ENCODE results near the gene MSH3.
"Not testable (repeated sequence)": the region's sequence is repeated elsewhere in the genome, so short reads cannot be mapped to it uniquely, and the experiment has no call there.

MSH3 gene

GRCh38 chr5:80659106-80659505 is 4.7 kb downstream of the MSH3 start:
- peak; percentile 36 for DNase-seq

- DNase-seq: not testable (repeated sequence)
Measured at GRCh38 chr5:80660661-80661060, 6.2 kb downstream of the MSH3 start.

DNA sequence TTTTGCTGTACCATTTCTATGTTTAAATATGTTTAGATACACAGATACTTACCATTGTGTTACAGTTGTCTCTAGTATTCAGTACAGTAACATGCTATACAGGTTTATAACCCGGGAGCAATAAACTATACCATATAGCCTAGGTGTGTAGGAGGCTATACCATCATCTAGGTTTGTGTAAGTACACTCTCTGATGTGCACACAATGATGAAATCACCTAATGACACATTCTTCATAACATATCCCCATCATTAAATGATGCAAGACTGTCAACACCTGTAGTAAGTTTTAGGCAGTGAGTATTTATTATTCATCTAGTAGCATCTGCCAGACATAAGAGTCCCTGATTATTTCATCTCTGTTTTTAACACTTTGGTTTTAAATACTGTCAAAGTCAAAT is 7.7 kb downstream of the MSH3 start:
- no peak for DNase-seq

GRCh38 chr5:80665057-80665456 is 10.6 kb downstream of the MSH3 start:
- no peak for DNase-seq

DNA sequence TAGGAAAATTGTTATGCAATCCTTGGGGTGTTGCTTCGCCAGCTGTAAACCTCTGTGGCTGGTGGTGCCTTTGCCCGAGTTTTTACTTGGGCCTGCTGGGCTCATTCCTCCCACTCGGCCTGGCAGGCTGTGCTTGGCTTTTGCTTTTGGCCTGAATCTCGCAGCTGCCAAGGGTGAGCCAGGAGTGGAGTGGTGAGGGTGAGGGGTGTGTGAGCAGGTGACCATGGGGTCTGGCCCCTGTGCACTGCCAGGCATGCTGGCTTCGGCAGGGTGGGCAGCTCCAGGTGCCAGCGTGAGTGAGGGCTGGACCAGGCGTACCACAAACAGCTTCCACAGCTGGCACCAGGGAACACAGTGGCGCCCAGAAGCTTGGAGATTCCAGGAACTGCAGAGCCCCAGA is 12.9 kb downstream of the MSH3 start:
- DNase-seq: no peak

DNA sequence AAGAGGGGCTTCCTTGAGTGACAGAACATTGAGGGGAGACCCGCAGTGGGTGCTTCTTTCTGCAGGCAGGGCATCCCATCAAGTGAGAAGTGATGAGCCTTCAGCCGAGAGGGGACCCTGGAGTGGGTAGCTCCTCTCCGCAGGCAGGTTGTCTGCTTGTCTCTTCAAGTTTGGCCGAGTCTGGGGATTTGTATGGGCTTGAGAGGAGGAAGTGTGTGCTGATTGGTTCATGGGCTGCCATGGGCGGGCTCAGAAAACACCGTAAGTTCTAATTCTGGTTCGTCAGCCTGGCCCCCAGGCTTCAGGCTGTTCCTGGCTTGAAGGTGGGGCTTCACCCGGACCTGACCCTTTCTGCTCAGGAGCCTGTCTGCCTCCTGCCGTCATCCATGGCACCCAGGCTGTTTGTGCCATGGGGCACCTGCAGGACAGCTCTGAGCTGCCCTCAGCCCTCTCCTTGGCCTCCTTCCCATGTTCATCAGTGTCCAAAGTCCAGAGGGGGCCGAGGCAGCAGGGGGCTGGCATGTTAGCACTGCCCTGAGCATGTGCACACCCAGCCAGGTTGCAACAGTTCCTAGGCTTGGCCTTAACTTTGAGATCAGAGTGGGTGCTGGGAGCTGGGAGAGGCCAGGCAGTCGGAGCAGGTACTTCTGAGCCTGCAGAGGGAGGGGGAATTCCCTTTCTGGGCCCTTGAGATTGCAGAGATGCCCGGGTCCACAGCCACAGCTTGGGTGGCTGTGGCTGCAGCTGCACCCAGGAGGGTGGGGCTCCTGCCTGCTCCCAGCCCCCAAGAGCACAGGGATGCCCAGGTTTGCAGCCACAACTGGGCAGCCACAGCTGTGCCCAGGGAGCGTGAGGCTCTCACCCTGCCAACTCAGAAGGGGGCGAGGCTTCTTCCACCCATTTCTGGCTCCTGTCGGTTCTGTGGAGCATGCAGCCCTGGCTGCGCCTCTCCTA is 13.8 kb downstream of the MSH3 start:
- DNase-seq: no peak

- peak; percentile 59 for DNase-seq
Measured at GRCh38 chr5:80672140-80672736, 17.8 kb downstream of the MSH3 start.

- no peak for DNase-seq
Measured at GRCh38 chr5:80676706-80677105, 22.3 kb downstream of the MSH3 start.

DNA sequence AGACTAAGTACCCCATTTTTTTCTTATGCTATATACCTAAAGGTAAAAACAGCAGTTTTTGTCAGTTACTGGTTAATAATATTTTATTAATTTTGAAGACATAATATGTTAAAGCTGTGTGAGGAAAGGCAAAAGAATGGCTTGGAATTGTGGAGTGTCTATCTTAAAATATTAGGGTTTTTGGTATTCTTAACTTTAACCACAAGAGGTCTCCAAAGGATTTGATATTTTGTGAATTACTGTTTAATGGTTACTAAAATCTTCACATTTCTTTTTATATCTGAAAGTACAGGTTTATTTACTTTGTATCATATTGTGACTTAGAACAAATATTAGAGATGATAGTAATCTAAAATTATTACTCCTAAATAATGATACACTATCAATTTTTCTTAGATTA is 32.3 kb downstream of the MSH3 start:
- DNase-seq: peak; percentile 13

- DNase-seq: no peak
Measured at GRCh38 chr5:80688648-80689420, 34.4 kb downstream of the MSH3 start.

DNA sequence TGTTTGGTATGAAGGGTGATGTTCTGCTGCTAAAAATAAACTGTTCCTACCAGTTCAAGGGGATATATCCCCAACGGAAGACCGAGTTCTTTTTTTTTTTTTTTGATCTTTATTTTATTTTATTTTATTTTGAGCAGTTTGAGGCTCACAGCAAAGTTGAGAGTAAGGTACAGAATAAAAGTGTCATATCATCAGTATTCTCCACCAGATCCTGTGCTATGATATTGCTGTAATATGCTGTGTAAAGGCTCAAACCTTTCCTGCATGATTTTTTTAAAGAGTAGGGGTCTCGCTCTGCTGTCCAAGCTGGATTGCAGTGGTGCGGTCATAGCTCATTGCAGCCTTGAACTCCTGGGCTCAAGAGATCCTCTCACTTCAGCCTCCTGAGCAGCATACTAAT is 35.2 kb downstream of the MSH3 start:
- DNase-seq: no peak

DNA sequence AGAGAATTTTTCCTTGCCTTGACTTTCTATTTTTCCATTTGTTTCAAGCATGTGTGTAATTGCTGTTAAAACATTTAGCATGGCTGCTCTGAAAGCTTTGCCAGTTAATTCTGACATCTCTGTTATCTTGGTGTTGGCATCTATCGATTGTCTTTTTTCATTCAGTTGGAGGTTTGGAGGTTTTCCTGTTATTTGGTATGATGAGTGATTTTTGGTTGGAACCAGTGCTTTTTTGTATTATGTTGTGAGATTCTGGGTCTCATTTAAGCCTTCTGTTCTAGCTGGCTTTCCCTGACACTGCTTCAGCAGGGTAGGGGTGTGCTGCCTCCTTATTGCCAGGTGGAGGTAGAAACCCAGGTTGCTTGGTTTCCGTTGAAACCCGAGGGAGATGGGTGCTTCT is 41.2 kb downstream of the MSH3 start:
- DNase-seq: no peak

DNA sequence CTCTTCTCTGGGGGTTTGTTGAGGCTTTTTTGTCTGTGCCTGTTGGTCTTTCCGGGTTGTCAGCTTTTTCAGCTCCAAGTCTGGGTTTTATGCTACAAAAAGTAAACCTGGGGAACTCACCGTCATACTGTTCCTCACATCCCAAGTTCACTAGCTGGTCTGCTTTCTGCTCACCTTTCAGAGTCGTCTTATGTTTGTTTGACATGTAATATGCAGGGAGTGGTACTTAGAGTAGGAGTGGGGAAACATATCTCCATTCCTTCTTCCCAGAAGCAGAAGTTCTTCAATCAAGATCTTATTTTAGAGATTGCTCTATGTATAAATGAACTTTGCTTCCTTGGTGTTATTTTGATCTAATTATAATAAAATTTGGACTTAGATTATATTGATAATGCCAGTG is 42.0 kb downstream of the MSH3 start:
- no peak for DNase-seq

DNA sequence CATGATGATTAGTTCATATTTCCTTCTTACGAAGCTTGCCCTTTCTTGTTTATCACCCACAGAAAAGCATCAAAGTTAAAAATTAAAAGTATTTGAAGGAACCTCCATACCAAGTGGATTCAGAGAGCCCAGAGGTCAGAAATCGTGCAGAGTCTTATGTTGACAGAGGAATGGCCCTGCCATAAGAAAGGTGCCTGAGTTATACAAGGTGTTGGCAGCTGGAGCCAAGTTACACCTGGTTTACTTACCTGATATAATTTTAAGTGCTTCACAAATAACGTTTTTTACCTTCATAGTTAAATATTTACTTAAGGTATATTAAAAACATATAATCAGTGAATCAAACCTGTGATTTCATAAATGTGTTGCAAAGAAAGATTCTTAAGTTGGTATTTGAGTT is 42.6 kb downstream of the MSH3 start:
- DNase-seq: no peak

DNA sequence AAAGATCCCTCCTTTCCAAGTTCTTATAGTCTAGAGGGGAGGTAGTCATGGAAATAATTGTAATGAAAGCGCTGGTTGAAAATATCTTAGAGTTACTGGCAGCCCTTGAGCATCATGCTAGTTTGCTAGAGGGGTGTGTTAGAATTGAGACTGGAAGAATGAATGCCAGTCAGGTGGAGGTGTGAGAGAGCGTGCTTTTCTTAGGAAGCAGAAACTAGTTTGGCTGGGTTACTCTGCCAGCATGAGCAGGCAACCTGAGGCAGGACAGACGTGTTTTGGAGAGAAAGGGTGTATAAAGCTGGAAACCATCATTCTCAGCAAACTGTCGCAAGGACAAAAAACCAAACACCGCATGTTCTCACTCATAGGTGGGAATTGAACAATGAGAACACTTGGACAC is 43.9 kb downstream of the MSH3 start:
- no peak for DNase-seq

DNA sequence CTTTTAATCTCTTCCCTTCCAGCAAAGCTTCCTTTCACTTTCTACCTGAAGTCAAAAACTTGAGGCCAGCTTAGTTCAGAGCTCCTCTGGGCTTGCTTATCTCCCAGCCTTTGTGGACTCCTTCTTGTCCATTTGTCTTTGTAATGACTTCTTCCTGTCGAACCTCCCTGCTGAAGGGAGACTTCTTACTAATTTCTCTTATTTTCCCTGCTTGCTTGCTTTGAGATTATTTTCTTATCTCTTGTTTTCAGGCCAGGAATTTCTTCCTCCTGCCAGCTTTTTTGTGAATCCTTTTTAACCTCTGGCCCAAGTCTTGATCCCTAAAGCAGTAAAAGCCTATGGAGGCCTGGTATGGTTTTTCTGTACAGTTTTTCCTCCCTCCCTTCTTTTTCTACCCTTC is 47.1 kb downstream of the MSH3 start:
- DNase-seq: no peak

GRCh38 chr5:80703291-80703690 is 48.8 kb downstream of the MSH3 start:
- no peak for DNase-seq

DNA sequence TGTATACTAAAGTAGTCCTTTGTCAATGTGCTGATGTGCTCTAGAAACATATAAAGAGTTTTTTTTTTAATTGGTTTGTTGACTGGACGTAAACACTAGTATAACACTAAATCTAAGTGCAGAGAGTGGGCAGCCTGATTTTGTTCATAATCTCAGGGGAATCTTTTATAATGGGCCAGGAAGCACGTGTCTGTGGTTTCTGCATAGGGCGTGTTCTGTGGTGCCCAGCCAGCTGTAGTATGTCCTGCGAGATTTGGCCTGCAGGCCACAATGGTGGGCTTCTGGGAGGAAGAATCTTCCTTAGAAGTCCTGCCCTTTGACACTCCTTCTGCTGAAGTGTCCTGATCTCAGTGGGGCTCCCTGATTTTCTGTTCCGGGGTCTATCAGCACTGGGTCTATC is 49.3 kb downstream of the MSH3 start:
- no peak for DNase-seq

GRCh38 chr5:80704221-80704620 is 49.8 kb downstream of the MSH3 start:
- DNase-seq: no peak

DNA sequence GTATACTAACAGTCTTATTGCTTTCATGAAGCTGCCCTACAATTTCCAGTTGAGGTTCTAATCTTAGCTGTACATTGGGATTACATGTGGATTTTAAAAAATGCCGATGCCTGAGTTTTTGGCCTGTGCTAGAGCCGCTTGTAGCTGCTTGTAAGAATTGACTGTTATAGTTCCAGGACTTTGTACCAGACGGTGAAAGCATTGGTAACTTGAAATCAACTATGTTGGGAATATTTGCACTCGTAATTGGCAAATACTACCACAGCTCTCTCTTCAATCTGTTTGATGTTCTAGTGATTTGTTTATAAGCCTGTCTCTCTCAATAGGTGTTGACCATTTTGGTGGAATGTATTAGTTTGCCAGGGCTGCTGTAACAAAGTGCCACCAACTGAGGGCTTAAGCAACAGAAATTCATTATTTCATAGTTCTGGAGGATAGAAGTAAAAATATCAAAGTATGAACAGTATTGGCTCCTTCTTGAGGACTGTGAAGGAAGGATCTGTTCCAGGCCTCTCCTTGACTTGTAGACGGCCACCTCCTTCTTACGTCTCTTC is 50.8 kb downstream of the MSH3 start:
- no peak for DNase-seq

GRCh38 chr5:80705801-80706200 is 51.3 kb downstream of the MSH3 start:
- no peak for DNase-seq

- DNase-seq: no peak
Measured at GRCh38 chr5:80706835-80707447, 52.5 kb downstream of the MSH3 start.

- DNase-seq: peak; percentile 14
Measured at GRCh38 chr5:80707645-80708044, 53.2 kb downstream of the MSH3 start.
